Natural killer cell treated with Interleukin-12 subunit alpha and Interleukin-12 subunit beta and Interleukin-15 and Interleukin-18, amount 100 ng/mL, for 72 hours (primary cell): ENCODE measurements around the gene LBHD2. TPM values are rescaled to one million over a fixed set of nuclear protein-coding genes. Genes with fewer than 3 reads are reported as not detected.
A peak's percentile ranks its signal among the peaks of the same experiment; 100 is the strongest.

Source experiments
- ATAC-seq, 2 donors: fragments of 150-1000 bp; cut with Tn5 transposase in 1 of 2; sonication (Bioruptor Pico), chemical (Tn5 transposase) in 1 of 2; 2 replicates each; pipeline ENCODE4 v1.10.0; 2021
- DNase-seq: peaks from one replicate; pipeline ENCODE4 v3.0.0; 2022; ENCODE audit warnings: low spot score
- H3K27ac Mint-ChIP-seq, 2 donors: 1 replicate in 1 of 2; 2 replicates in 1 of 2; pipeline ENCODE4 v1.8.0; 2022; ENCODE audit warnings: mixed read lengths in 2 of 2, mild to moderate bottlenecking in 1 of 2, moderate library complexity in 1 of 2
- H3K27me3 Mint-ChIP-seq, 2 donors: 1 replicate in 1 of 2; 2 replicates in 1 of 2; pipeline ENCODE4 v1.8.0; 2022; ENCODE audit warnings: mixed read lengths in 2 of 2
- H3K36me3 Mint-ChIP-seq: one replicate; pipeline ENCODE4 v1.8.0; 2022; ENCODE audit warnings: mixed read lengths
- H3K4me1 Mint-ChIP-seq, 2 donors: 1 replicate in 1 of 2; 2 replicates in 1 of 2; pipeline ENCODE4 v1.8.0; 2022; ENCODE audit warnings: low read depth in 2 of 2, mixed read lengths in 2 of 2, mild to moderate bottlenecking in 1 of 2
- H3K4me3 Mint-ChIP-seq: one replicate; pipeline ENCODE4 v1.8.0; 2022; ENCODE audit warnings: mixed read lengths
- H3K9me3 Mint-ChIP-seq: 2 replicates; pipeline ENCODE4 v1.8.0; 2022; ENCODE audit warnings: mixed read lengths
- total RNA-seq, 2 donors: library from RNA; stranded (reverse); gene quantifications; one replicate each; pipeline ENCODE4 v1.2.3, GENCODE V29; 2022

Gene LBHD2
- total RNA-seq, 2 donors from 2014 or later, result not detected

- Mint-ChIP-seq H3K36me3 (no peaks in the 10 kb centered on the region), H3K4me1 (no peaks in the 10 kb centered on the region), H3K27me3 (peaks cover 0 to 4% of the 10 kb centered on the region in 2 donors), H3K27ac (no peak overlapping the region), H3K4me3 (no peak overlapping the region), H3K9me3 (no peaks in the 10 kb centered on the region)
- DNase-seq (no peak), ATAC-seq (no peak)
Measured at GRCh38 chr14:103073876-103074728, 9.9 kb upstream of the LBHD2 start.

- ATAC-seq, result peak in 1 of 2 donors; percentile 1
- Mint-ChIP-seq H3K4me3 (no peak overlapping the region), H3K4me1 (no peaks in the 10 kb centered on the region), H3K9me3 (no peaks in the 10 kb centered on the region), H3K27me3 (peaks cover 0 to under 1% of the 10 kb centered on the region in 2 donors), H3K27ac (no peak overlapping the region), H3K36me3 (no peaks in the 10 kb centered on the region)
- no peak for DNase-seq
Measured at GRCh38 chr14:103074729-103075367, 9.2 kb upstream of the LBHD2 start.

GRCh38 chr14:103078420-103078749, 5.6 kb upstream of the LBHD2 start:
- Mint-ChIP-seq H3K4me3 (no peak overlapping the region), H3K27ac (no peak overlapping the region), H3K27me3 (no peaks in the 10 kb centered on the region), H3K9me3 (no peaks in the 10 kb centered on the region), H3K36me3 (no peaks in the 10 kb centered on the region), H3K4me1 (no peaks in the 10 kb centered on the region)
- DNase-seq, result peak; percentile 80
- peak; percentile 52 to 65 for ATAC-seq

- ATAC-seq, result no peak
- Mint-ChIP-seq H3K9me3 (no peaks in the 10 kb centered on the region), H3K36me3 (no peaks in the 10 kb centered on the region), H3K27me3 (no peaks in the 10 kb centered on the region), H3K27ac (no peak overlapping the region), H3K4me3 (no peak overlapping the region), H3K4me1 (no peaks in the 10 kb centered on the region)
- DNase-seq, result peak; percentile 44
Measured at GRCh38 chr14:103078860-103079587, 5.0 kb upstream of the LBHD2 start.

GRCh38 chr14:103081951-103082350, 2.1 kb upstream of the LBHD2 start:
- no peak for ATAC-seq
- Mint-ChIP-seq H3K36me3 (no peaks in the 10 kb centered on the region), H3K9me3 (no peaks in the 10 kb centered on the region), H3K27ac (no peak overlapping the region), H3K4me1 (no peaks in the 10 kb centered on the region), H3K27me3 (peaks cover 0 to 3% of the 10 kb centered on the region in 2 donors), H3K4me3 (no peak overlapping the region)
- DNase-seq, result no peak

- peak; percentile 40 for DNase-seq
- no peak for ATAC-seq
- H3K4me1 Mint-ChIP-seq, result no peaks in the 10 kb centered on the region
- H3K4me3 Mint-ChIP-seq, result no peak overlapping the region
- peaks cover 0 to 3% of the 10 kb centered on the region in 2 donors for H3K27me3 Mint-ChIP-seq
- no peak overlapping the region for H3K27ac Mint-ChIP-seq
- no peaks in the 10 kb centered on the region for H3K36me3 Mint-ChIP-seq
- no peaks in the 10 kb centered on the region for H3K9me3 Mint-ChIP-seq
Measured at GRCh38 chr14:103085106-103086091, 1.4 kb downstream of the LBHD2 start.

GRCh38 chr14:103086771-103087342, 2.8 kb downstream of the LBHD2 start:
- no peak overlapping the region for H3K27ac Mint-ChIP-seq
- peaks cover 0 to 3% of the 10 kb centered on the region in 2 donors for H3K27me3 Mint-ChIP-seq
- no peak for ATAC-seq

GRCh38 chr14:103087343-103087835, 3.4 kb downstream of the LBHD2 start:
- no peaks in the 10 kb centered on the region for H3K36me3 Mint-ChIP-seq
- no peak overlapping the region for H3K27ac Mint-ChIP-seq
- no peak for ATAC-seq
- H3K4me3 Mint-ChIP-seq, result no peak overlapping the region
- H3K4me1 Mint-ChIP-seq, result peaks cover 3 to 5% of the 10 kb centered on the region in 2 donors
- no peaks in the 10 kb centered on the region for H3K9me3 Mint-ChIP-seq
- no peak for DNase-seq
- peaks cover 0 to 3% of the 10 kb centered on the region in 2 donors for H3K27me3 Mint-ChIP-seq

More at GRCh38 chr14:103086771-103087342, 2.8 kb downstream of the LBHD2 start:
- Mint-ChIP-seq H3K4me1 (peaks cover 3 to 5% of the 10 kb centered on the region in 2 donors), H3K9me3 (no peaks in the 10 kb centered on the region), H3K4me3 (no peak overlapping the region), H3K36me3 (no peaks in the 10 kb centered on the region)
- peak; percentile 49 for DNase-seq

- DNase-seq (no peak), ATAC-seq (no peak)
- Mint-ChIP-seq H3K36me3 (no peaks in the 10 kb centered on the region), H3K4me3 (no peak overlapping the region), H3K27ac (no peak overlapping the region), H3K9me3 (no peaks in the 10 kb centered on the region), H3K27me3 (peaks cover 0 to 3% of the 10 kb centered on the region in 2 donors), H3K4me1 (peaks cover 3 to 5% of the 10 kb centered on the region in 2 donors)
Measured at GRCh38 chr14:103088921-103089320, 4.9 kb downstream of the LBHD2 start.

GRCh38 chr14:103089386-103090335, 5.7 kb downstream of the LBHD2 start:
- no peak overlapping the region for H3K27ac Mint-ChIP-seq

GRCh38 chr14:103090481-103091020, 6.5 kb downstream of the LBHD2 start:
- Mint-ChIP-seq H3K4me3 (peak overlapping the region; percentile 53), H3K9me3 (no peaks in the 10 kb centered on the region), H3K27ac (no peak overlapping the region), H3K36me3 (no peaks in the 10 kb centered on the region), H3K27me3 (no peaks in the 10 kb centered on the region), H3K4me1 (peaks cover 3 to 5% of the 10 kb centered on the region in 2 donors)
- DNase-seq (no peak), ATAC-seq (no peak)

More at GRCh38 chr14:103089386-103090335, 5.7 kb downstream of the LBHD2 start:
- no peak for DNase-seq
- no peak overlapping the region for H3K4me3 Mint-ChIP-seq
- H3K36me3 Mint-ChIP-seq, result no peaks in the 10 kb centered on the region
- ATAC-seq, result no peak
- peaks cover 0 to under 1% of the 10 kb centered on the region in 2 donors for H3K27me3 Mint-ChIP-seq
- H3K4me1 Mint-ChIP-seq, result peaks cover 3 to 5% of the 10 kb centered on the region in 2 donors
- no peaks in the 10 kb centered on the region for H3K9me3 Mint-ChIP-seq
